ENCODE results near the gene TNFRSF18.
A peak's percentile ranks its signal among the peaks of the same experiment; 100 is the strongest.

Gene TNFRSF18

GRCh38 chr1:1230656-1231399 is 24.4 kb upstream of the TNFRSF18 start:
- FAIRE-seq: peak; percentile 54
- DNase-seq (ENCODE audit: extremely low spot score, insufficient read length, low read depth): no peak

GRCh38 chr1:1229770-1230169 is 23.4 kb upstream of the TNFRSF18 start:
- FAIRE-seq (no peak), DNase-seq (ENCODE audit: extremely low spot score, insufficient read length, low read depth) (no peak)

- DNase-seq (ENCODE audit: extremely low spot score, insufficient read length, low read depth) (no peak), FAIRE-seq (no peak)
Observed at GRCh38 chr1:1228596-1229321, 22.4 kb upstream of the TNFRSF18 start.

DNA sequence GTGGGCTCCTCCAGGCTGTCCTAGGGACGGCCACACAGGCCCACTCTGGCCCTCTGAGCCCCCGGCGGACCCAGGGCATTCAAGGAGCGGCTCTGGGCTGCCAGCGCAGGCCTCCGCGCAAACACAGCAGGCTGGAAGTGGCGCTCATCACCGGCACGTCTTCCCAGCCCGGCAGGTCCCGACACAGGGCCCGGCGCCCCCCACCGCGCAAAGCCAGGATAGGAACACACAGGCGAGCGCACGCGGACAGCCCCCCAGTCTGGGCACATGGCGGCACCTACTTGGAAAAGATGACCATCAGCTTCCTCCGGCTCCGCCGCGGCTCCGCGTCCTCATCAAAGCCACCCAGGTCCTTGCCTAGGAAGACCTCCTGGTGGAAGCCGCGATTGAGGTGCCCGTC is 21.8 kb upstream of the TNFRSF18 start:
- DNase-seq (ENCODE audit: extremely low spot score, insufficient read length, low read depth) (no peak), FAIRE-seq (no peak)

GRCh38 chr1:1227386-1227785 is 21.0 kb upstream of the TNFRSF18 start:
- FAIRE-seq (no peak), DNase-seq (ENCODE audit: extremely low spot score, insufficient read length, low read depth) (no peak)

- no peak for DNase-seq (ENCODE audit: extremely low spot score, insufficient read length, low read depth)
- FAIRE-seq: no peak
Observed at GRCh38 chr1:1226566-1227362, 20.4 kb upstream of the TNFRSF18 start.

- FAIRE-seq (no peak), DNase-seq (ENCODE audit: extremely low spot score, insufficient read length, low read depth) (no peak)
Observed at GRCh38 chr1:1225913-1226312, 19.5 kb upstream of the TNFRSF18 start.

DNA sequence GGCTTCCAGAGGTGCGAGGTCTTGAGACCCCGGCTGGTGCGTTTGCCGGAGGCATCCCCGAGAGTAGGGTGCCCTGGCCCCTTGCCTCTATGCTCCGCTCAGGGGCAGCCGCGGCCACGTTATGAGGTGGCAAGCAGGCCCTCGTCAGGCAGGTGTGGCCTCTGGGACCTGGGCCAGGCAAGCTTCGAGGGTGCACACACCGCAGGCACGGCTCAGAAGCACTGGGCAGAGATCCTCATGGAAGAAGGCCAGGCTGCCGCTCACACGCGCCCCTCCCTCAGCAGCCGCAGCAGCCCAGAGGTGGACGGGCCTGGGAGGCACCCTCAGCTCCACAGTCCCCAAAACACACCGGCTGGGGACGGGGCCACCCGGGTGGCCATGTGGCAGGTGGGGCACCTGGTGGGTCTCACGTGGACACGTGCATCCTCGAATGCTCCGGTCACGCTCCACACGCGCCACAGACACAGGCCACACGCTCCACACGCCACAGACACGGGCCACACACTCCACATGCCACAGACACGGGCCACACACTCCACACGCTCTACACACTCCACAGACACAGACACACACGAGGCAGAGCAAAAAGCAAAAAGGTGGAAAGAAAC is 18.9 kb upstream of the TNFRSF18 start:
- no peak for DNase-seq (ENCODE audit: extremely low spot score, insufficient read length, low read depth)
- FAIRE-seq: no peak

- no peak for FAIRE-seq
- DNase-seq (ENCODE audit: extremely low spot score, insufficient read length, low read depth): no peak
Observed at GRCh38 chr1:1223891-1224290, 17.5 kb upstream of the TNFRSF18 start.

DNA sequence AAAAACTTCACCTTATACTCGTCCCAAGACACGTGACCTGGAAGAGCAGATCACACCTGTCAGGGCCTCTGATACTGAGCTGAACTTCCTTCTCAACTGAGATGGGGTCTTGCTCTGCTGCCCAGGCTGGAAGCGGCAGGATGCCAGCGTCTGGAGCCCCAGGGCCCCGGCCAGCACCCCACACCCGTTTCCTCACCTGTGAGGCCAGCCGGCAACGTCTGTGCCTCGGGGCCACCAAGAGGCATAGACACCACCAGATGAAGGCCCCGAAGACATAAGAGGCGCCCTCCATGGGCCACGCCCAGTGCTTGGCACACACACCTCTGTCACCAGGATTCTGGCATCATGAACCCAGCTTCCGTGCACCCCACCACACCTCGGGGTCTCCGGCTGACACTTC is 16.9 kb upstream of the TNFRSF18 start:
- FAIRE-seq: no peak
- DNase-seq (ENCODE audit: extremely low spot score, insufficient read length, low read depth): no peak

DNA sequence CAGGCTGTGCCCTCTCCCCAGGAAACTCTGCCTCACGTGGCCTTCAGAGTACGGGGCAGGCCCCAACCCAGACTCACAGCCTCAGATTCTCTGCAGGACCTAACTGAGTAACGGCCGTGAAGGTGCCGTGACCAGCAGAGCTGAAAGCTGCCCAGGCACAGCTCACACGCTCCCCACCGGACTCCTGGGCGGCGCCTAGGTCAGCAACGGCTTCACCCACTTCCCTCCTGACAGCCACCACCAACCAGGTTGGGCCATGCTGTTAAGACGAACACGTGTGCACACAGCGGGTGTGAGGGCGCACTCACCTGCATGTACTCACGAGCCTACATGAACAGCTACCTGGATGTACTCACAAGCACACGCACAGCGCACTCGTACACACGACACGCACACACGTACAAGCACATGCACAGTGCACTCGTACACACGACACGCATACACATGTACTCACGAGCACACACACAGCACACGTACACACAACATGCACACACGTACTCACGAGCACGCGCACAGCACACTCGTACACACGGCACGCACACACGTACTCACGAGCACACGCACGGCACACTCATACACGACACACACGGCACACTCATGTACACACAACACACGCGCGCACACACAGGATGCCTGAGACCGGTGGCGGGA is 16.3 kb upstream of the TNFRSF18 start:
- no peak for FAIRE-seq
- DNase-seq (ENCODE audit: extremely low spot score, insufficient read length, low read depth): no peak

DNA sequence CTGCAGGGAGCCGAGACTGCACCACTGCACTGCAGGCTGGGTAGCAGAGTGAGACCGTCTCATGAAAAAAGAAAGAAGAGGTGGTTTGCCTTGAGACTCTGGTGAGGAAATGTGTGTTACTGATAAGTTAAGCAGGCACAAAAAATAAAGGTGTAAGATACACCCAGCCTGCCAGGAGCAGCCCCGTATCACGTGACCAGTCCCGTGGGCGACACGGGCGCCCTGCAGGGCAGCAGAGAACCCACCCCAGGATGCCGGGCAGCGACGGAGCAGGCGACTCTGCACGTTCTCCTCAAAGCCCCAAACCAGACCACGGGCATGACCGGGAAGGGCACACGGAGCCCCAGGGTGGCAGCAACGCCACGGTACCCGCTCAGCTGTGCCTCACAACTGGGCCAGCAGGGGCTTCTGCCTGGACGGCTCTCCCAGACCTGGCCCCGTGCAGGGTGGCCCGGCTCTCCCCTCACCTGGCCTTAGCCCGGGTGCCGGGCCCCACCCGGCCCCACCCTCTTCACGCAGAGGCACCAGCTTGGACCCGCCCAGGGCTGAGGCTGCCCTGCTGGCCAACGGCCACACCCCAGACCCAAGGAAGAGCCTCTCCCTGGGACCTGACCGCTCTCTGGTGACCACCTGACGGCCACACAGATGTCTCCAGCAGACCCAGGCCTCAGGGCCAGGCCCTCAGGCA is 15.6 kb upstream of the TNFRSF18 start:
- DNase-seq (ENCODE audit: extremely low spot score, insufficient read length, low read depth): no peak
- no peak for FAIRE-seq

- FAIRE-seq: no peak
Observed at GRCh38 chr1:1220197-1220596, 13.8 kb upstream of the TNFRSF18 start.

DNA sequence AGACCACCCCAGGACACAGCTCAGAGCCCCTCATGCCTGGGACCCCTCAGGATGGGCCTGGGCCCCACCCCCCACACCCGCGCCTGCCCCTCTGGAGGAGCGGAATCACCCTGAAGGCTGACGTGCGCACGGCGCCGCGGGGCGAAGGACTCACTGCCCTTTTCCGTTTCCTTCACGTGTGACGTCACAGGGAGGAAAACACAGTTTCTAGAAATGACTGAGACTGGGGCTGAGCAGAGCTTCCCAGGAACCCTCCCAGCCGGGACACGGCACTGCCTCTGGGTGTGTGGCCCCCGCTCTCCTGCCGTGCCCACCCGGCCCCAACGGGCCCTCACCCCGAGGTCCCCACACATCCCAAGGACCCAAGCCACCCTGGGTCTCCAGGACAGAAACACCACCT is 12.9 kb upstream of the TNFRSF18 start:
- FAIRE-seq: no peak

More at GRCh38 chr1:1220197-1220596, 13.8 kb upstream of the TNFRSF18 start:
- no peak for DNase-seq (ENCODE audit: extremely low spot score, insufficient read length, low read depth)

DNA sequence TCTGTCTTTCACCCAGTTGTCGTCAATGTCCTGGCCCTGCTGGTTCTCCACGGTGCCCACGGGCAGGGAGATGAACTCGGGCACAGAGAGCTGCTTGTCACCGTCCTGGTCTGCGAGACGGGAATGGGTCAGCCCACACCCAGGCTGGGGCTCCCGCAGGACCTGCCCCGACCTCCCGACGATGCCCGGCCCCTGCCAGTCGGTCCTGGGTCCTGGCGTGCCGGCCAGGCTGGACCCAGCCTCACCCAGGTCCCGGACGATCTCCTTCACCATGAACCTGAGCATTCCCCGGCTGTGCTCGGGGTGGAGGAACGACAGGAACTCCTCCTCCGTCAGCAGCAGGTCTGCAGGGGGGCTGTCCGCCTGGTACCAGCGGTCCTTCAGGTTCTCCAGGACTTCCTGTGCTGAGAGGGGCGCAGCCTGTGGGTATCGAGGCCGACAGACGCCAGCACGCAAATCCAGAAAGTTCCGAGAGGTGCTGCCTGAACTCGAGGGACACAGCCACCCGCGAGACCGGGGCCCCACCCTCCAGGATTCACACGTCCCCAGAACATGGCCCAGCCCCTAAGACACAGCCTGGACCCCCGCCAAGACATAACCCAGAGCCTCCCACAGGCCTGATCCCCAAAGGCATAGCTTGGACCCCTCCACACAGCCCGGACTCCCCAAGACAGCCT is 12.3 kb upstream of the TNFRSF18 start:
- FAIRE-seq (no peak), DNase-seq (ENCODE audit: extremely low spot score, insufficient read length, low read depth) (no peak)

More for the DNA sequence above, 12.9 kb upstream of the TNFRSF18 start:
- no peak for DNase-seq (ENCODE audit: extremely low spot score, insufficient read length, low read depth)

GRCh38 chr1:1217621-1218523 is 11.5 kb upstream of the TNFRSF18 start:
- FAIRE-seq (no peak), DNase-seq (ENCODE audit: extremely low spot score, insufficient read length, low read depth) (no peak)

DNA sequence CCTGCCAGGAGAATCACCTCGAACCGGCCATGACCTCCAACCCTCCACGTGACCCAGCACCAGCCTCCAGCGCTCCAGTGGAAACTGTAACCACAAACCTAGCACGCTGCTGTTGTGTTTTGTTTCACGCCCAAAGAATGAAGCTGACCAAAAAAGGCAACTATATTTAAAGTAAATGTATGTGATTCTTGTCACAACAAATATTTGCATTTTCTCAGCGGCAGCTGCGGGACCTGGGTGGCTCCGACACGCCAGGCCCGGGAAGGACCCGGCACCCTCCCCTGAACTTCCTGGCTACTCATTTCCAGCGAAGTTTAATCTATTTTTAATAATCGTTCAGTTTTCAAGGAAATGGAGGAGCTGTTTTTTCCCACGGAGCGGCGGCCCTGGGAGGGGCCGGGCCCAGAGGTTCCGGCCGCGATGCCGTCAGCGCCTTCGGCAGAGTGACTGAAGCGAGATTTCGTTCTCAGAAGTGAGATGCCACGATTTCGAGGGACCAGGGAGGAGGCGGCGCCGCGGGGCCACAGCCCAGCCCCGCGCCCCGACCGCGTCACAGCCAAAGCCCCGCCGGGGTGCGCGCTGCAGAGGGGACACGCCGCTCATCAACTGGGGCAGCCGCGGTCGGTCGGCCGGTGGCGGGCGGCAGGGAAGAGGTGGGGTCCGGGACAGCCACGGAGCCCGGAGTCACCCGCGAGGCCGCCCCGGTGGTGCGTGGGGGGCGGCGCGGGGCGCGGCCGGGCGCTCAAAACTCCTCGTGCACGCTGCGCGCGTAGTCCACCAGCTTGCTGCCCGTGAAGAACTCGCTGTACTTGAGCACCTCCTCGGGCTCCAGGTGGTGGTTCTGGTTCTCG is 10.6 kb upstream of the TNFRSF18 start:
- DNase-seq (ENCODE audit: extremely low spot score, insufficient read length, low read depth): no peak
- FAIRE-seq: no peak

Data from GM18507 (cell line).